ENCODE results near the gene RAI1.
A peak's percentile ranks its signal among the peaks of the same experiment; 100 is the strongest.
"Not testable (repeated sequence)": the region's sequence is repeated elsewhere in the genome, so short reads cannot be mapped to it uniquely, and the experiment has no call there.

RAI1 gene

DNA sequence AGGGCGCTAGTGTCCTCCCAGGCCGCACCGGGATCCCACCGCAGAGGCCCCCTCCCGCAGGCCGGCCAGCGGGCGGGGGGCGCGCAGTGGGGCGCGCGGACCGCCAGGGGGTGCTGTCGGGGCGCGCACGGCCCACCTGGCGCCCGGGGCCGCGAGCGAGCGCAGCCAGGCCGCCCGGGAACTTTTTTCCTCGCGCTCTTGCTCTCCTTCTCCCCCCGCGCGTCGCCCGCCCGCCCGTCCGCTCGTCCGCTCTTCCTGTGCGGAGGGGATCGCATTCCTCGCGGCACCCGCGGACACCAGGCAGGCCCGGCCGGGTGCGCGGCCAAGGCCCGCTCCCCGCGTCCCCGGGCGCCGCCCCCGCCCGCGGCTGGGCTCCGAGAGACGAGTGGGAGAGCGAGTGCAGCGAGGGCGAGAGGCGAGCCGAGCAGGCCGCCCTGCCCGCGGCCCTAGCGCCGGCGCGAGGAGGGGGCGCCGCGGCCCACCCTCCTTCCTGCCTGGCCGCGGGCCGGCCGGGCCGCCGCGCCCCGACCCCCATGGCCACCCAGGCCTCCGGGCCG is at the start of gene RAI1:
TSS of gene RAI1 (plus strand) at position 272 of the 557 bp plus-strand sequence. CDS start 111,491 bp downstream, outside the sequence.
- peak; percentile 78 for DNase-seq

GRCh38 chr17:17632690-17633089 is 48.6 kb upstream of the RAI1 start:
- DNase-seq, result not testable (repeated sequence)

- DNase-seq, result no peak
These were observed 47.9 kb upstream of the RAI1 start for GRCh38 chr17:17633310-17633709.

DNA sequence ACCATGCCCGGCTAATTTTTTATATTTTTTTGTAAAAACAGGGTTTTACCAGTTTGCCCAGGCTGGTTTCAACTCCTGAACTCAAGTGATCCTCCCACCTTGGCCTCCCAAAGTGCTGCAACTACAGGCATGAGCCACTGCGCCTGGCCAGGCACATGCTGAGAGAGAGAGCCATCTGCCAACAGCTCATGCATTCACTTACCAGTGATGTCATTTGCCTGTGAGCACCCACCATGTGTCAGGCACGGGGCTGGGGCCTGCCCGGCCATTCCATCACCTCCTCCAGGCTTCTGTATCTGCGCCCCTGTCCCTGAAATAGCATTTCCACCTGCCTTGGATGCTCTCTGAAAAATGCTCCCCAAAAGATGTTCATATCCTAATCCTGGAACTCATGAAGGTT is 46.1 kb upstream of the RAI1 start:
- no peak for DNase-seq

DNA sequence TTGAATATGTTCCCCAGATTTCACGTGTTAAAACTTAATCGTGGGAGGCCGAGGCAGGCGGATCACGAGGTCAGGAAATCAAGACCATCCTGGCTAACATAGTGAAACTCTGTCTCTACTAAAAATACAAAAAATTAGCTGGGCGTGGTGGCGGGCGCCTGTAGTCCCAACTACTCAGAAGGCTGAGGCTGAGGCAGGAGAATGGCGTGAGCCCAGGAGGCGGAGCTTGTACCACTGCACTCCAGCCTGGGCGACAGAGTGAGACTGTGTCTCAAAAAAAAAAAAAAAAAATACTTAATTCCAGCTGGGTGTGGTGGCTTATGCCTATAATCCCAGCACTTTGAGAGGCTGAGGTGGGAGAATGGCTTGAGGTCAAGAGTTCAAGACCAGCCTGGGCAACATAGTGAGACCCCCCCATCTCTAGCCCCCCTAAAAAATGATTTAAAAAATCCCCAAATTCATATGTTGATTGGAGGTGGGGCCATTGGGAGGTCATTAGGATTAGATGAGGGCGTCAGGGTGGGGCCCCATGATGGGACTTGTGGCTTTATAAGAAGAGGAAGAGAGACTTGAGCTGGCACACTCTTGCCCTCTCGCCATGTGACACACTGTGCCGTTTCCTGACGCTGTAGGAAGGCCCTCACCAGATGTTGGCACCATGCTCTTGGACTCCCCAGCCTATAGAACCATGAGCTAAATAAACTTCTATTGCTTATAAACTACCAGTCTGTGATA is 45.6 kb upstream of the RAI1 start:
- DNase-seq, result not testable (repeated sequence)

- no peak for DNase-seq
These were observed 44.9 kb upstream of the RAI1 start for GRCh38 chr17:17636272-17636885.

- no peak for DNase-seq
These were observed 42.8 kb upstream of the RAI1 start for GRCh38 chr17:17638467-17638866.

- not testable (repeated sequence) for DNase-seq
These were observed 41.5 kb upstream of the RAI1 start for GRCh38 chr17:17639661-17640270.

DNA sequence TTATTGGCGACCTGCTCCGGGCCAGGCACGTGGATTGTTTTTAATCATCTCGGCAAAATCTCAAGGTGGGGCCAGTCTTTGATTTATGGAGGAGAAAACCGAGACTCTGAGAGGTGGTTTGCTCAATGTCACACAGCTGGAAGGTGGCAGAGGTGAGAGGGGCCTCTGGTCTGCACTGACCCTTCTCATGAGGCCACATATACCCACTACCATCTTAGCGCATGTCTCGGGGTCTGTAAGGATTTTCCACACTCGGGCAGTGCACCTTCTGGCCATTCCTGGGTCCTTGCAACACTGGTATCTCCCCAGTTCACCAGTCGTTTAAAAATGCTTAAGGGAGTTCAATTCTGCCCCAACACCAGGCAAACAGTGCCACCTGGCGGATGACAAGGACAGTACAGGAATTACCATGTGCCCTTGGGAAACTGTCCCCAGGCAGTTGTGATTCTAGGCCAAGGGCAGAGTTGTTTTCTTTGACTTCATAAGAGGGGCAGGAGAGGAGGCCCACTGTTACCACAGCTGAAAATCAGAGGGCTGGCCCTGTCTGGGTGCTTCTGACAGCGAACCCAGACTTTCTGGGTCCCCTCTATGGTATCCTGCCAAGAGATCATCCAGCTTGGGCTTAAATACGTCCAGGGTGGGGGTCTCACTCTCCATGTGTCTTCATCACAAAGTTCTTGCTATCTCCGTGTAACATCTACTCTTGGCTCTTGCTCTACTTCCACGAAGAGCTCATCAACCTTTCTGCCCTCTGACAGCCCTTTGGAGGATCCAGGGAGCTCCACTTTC is 39.4 kb upstream of the RAI1 start:
- DNase-seq, result peak; percentile 83

DNA sequence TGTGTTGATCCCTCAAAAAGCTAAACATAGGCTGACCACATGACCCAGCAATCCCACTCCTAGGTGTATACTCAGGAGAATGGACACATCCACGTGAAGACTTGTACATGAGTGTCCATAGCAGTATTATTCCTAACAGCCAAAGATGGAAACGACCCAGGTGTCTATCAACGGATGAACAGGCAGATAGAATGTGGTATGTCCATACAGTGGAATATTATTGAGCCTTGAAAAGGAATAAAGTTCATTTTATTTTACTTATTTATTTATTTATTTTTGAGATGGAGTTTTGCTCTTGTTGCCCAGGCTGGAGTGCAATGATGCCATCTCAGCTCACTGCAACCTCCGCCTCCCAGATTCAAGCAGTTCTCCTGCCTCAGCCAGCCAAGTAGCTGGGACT is 36.1 kb upstream of the RAI1 start:
- not testable (repeated sequence) for DNase-seq

- DNase-seq, result no peak
These were observed 35.3 kb upstream of the RAI1 start for GRCh38 chr17:17645961-17646360.

- DNase-seq, result no peak
These were observed 33.6 kb upstream of the RAI1 start for GRCh38 chr17:17647524-17648178.

- no peak for DNase-seq
These were observed 32.5 kb upstream of the RAI1 start for GRCh38 chr17:17648762-17649161.

DNA sequence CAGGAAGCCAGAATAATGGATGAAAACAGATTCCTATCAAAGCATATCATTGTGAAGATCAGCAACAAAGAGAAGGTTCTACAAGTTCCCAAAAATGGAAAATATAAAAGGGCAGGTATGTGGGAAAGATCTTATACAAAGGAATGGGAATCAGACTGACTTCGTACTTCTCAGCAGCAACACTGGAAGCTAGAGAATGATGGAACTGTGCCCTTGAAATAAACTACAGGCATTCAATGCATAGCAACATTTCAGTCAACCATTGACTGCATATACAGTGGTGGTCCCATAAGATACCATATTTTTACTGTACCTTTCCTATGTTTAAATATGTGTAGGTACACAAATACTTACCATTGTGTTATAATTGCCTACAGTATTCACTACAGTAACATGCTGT is 30.3 kb upstream of the RAI1 start:
- no peak for DNase-seq

DNA sequence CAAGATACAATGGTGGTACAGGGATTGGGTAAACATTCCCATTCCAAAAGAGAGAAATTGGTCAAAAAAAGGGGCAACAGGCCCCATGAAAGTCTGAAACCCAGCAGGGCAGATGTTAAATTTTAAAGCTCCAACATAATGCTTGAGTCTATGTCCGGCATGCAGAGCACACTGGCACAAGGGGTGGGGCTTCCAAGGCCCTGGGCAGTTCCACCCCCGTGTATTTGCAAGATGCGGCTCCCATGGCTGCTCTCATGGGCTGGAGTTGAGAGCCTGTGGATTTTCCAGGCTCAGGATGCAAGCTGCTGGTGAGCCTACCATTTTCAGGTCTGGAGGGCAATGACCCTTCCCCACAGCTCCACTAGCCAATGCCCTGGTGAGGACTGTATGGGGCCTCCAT is 27.9 kb upstream of the RAI1 start:
- no peak for DNase-seq

DNA sequence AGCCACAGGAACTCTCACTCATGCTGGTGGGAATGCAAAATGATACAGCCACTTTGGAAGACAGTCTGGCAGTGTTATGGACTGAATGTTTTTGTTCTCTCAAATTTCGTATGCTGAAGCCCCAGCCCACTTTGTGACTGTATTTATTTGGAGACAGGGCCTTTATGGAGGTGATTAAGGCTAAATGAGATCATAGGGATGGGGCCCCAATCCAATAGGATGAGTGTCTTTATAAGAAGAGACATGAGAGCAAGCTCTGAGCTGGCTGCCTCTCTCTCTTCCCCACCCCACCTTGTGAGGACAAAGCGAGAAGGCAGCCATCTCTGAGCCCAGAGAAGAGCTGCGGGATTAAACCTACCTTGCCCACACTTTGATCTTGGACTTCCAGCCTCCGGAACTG is 21.9 kb upstream of the RAI1 start:
- no peak for DNase-seq

DNA sequence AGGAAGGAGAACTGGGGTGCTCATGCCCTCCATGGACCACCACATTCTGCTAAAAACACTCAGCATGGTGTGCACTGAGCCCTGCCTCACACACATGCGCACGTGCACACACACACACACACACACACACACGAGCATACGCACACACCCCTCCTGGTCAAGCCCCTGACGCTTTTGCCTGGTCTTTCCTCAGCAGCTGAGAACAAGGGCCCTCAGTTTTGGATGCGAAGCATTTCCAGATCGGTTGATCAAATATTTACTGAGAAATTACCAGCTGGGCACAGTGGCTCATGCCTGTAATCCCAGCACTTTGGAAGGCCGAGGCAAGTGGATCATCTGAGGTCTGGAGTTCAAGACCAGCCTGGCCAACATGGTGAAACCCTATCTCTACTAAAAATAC is 20.1 kb upstream of the RAI1 start:
- DNase-seq, result no peak

GRCh38 chr17:17661834-17662385 is 19.3 kb upstream of the RAI1 start:
- no peak for DNase-seq

- DNase-seq, result peak; percentile 75
These were observed 17.8 kb upstream of the RAI1 start for GRCh38 chr17:17663160-17664063.

- DNase-seq, result no peak
These were observed 17.2 kb upstream of the RAI1 start for GRCh38 chr17:17664064-17664452.

GRCh38 chr17:17665255-17665654 is 16.0 kb upstream of the RAI1 start:
- no peak for DNase-seq
